ENCODE measurements around the gene RABL6.
A peak's percentile ranks its signal among the peaks of the same experiment; 100 is the strongest.

GRCh38 chr9:136849038-136849959 is 41.6 kb downstream of the RABL6 start, which contains the start of gene PHPT1:
- TF ChIP-seq PATZ1 (CRISPR knock-in tag; IDR thresholded peaks at IDR 0.05; ENCODE audit: borderline replicate concordance) (0 out of 2 replicates have a peak, but pooled peaks have one; percentile 19), ZFP3 (CRISPR knock-in tag; IDR thresholded peaks at IDR 0.05) (no peak), CREB5 (CRISPR knock-in tag; IDR thresholded peaks at IDR 0.05; ENCODE audit: low read depth) (no peak)

Data from SK-N-SH treated with all-trans-retinoic acid at 6 μM for 48 hours (cell line).